HK-2 (cell line): Measurements from ENCODE around the gene ARPC1A.
"Not testable (repeated sequence)": the region's sequence is repeated elsewhere in the genome, so short reads cannot be mapped to it uniquely, and the experiment has no call there.

ENCODE experiments used
- DNase-seq: peaks from one replicate; pipeline ENCODE4 v3.0.0-alpha.2; 2018; ENCODE audit not compliant: unreplicated experiment

The ARPC1A gene

DNA sequence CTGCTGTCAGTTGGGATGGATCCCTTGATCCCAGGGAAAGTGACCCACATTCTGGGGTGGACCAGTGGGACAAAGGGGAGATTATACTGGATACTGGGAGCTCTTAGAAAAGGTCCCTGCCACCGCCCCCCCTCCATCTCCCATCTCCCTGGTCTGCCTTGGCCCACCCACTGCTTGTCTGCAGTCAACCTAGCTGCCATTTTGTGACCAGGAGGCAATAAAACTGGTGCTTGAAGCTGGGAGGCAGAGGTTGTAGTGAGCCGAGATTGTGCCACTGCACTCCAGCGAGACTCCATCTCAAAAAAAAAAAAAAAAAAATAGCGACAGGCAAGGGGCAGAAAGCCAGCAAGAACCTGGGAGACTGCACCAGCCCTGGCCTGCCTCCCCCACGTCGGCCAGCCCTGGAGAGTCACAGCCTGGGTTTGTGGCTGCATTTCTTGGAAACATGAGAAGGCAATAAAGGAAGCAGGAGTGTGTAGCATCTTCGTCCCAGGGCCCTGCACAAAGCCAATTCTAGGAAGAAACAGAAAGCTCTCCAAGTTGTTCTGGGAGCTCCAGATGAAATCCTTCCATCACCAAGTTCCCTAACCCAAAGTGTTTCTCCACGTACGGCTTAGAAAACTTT, 44.2 kb downstream of the ARPC1A start:
- DNase-seq: no peak

GRCh38 chr7:99371376-99371920, 45.8 kb downstream of the ARPC1A start:
- peak; percentile 69 for DNase-seq

DNA sequence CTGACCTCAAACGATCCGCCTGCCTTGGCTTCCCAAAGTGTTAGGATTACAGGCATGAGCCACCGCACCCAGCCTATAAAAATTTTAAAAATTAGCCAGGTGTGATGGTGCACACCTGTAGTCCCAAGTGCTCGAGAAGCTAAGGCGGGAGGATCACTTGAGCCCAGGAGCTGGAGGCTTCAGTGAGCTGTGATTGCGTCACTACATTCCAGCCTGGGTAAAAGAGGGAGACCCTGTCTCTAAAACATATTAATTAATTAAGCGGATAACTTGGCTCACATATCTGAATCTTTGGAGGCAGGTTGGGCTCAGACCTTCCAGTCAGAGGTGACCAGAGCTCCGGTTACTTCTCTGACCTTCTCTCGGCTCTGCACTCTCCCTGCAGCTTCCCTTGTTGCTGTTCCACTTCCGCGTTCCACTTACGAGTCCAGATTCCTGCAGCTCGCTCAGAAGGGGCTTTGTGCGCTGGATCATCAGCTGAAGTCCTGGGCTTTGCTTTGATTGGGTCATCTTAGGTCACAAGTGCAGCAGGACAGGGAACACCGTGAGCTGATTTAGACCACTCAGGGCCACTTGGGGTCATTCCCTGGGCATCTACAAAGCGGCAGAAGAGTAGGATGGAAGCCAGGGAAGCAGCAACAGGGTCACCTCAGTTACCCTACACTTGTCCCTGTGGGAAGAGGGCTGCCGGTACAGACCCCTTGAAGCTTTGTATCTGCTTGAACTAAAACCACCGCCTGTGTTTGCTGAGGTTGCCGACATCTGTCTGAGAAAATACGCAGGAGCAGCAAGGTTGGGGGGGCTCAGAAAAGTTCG, 46.8 kb downstream of the ARPC1A start:
- peak; percentile 65 for DNase-seq

DNA sequence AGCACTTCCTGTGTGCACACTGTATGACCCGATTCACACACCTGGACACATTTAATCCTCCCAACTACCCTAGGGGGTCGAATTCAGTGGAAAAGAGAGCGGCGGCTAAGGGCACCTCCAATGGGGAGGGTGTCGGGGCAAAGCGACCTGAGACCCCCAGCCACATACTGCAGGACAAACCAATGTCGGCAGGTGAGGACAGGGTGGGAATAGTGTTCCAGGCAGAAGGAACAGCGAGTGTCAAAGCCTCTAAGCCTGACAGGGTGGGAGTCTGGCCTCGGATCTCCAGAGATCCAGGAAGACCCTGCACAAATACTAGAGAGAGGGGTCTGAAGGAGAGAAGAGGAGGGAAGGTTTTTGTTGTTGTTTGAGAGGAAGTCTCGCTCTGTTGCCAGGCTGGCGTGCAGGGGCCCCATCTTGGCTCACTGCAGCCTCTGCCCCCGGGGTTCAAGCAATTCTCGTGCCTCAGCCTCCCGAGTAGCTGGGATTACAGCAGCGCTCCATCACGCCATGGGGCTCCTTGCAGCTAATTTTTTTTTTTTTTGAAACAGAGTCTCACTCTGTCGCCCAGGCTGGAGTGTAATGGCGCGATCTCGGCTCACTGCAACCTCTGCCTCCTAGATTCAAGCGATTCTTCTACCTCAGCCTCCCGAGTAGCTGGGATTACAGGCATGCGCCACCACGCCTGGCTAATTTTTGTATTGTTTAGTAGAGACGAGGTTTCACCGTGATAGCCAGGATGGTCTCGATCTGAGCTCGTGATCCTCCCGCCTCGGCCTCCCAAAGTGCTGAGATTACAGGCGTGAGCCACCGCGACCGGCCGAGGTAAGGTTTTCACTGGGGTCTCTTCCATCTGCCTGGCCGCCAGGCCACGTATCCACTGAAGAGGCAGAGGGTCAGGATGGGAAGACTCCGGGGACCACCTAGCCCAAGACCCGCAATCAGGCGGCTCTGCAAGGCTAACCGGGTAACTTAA, 47.7 kb downstream of the ARPC1A start:
- DNase-seq: no peak

GRCh38 chr7:99374111-99375064, 48.7 kb downstream of the ARPC1A start, which contains the start of gene ARPC1B:
Gene ARPC1B (plus strand): TSS chr7:99374730. CDS start chr7:99385715, 10,985 bp downstream.
- DNase-seq: peak; percentile 78

DNA sequence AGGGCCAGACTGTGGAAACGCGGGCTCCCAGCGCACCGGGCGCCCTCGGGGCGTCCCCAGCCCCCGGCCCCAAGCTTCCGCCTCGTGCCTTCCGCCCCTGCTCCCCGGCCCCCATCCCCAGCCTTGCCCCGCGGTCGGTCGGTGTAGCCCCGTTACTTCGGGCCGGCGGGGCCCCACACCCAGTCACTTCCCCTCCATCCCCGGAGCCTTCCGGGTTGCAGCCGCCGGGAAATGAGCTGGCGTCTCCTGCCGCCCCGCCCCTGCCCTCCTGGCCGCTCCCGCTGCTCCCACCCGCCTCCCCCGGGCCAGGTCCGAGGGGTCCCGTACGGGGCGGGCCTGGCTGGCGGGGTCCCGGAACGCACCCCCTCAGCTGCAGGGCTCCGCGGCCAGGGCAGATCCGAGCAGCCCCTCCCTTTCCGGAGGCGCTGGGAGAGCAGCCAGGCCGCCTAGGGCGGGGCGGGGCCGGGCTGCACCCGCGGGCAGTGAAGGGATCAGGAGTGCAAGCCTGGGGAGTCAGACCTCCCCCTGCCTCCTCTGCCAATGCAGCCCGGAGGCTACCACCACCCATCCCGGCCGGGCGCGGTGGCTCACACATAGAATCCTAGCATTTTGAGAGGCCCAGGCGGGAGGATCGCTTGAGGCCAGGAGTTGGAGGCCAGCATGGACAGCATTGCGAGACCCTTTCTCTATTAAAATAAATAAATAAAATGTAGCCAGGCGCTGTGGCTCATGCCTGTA, 49.5 kb downstream of the ARPC1A start:
- peak; percentile 85 for DNase-seq

GRCh38 chr7:99379043-99379577, 53.4 kb downstream of the ARPC1A start:
- peak; percentile 74 for DNase-seq

GRCh38 chr7:99379693-99380031, 54.0 kb downstream of the ARPC1A start:
- not testable (repeated sequence) for DNase-seq

DNA sequence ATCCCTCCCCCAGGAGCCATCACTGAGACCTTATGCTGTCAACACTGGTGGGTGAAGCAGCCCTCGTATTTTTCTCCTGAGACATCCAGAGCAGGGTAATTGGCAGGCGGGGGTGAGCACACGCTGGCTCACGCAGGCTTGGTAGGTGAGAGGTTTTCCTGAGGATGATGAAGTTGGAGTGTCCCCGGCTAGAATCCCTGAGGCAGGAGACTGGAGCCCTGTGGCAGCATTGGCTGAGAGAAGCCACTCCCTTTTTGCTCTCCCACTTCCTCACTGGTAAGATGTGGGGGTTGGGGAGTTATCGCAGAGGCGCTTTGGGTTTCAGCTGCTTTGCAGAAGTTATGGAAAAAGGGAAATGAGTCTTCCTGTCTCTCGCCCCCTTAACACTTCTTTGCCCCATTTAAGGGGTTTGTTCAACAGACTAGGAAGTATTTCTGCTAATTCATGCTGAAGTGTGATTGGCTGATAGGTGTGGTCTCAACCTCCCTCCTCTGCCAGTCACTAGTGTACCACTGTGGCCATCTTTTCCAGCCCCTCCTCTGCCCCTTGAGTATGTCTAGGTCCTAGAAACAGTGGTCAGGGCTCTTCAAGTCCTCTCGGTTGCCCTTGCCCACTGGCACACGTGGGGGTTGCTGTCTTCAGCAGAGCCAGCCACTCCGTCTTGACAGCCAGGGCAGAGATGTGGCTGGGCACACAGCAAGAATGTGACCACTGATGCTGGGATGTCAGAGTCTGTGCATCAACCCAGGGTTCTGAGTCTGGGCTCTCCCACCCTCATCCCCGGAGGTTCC, 54.5 kb downstream of the ARPC1A start:
- peak; percentile 84 for DNase-seq

DNA sequence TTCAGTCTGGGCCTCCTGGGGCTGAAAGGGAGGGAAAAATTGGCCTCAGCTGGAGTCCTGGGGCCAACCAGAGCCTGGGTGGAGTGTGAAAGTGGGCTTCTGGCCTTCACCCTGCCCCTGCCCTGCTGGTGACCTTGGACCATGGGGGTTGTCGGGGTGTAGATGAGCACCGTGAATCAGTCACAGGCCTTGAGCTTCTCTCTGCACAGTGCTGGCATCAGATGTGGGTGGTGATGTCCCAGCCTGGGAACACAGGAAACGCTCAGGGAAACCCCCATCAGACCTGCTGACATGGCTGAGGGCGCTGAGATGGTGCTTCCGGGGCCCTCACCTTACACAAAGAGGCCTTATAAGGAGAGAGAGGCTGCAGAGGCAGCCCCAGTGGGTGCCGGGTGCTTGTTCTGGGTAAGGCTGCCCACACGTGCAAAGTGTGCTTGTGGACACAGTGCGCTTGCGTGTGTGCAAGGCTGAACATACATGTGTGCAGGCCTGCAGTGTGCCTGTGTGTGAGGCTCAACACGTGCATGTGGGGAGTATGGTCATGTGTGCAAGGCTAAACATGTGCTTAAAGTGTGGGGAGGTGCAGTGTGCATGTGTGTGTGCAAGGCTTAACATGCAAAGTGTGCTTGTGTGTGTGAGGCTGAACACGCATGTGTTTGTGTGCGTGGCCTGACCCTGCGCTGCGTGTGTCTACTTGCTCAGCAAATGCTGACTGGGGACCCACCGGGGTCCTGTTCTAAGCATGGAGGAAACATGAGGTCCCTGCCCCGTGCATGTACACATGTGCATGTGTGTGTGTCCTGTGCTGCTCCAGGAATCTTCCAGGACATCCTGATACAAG, 55.3 kb downstream of the ARPC1A start:
- DNase-seq: peak; percentile 85

DNA sequence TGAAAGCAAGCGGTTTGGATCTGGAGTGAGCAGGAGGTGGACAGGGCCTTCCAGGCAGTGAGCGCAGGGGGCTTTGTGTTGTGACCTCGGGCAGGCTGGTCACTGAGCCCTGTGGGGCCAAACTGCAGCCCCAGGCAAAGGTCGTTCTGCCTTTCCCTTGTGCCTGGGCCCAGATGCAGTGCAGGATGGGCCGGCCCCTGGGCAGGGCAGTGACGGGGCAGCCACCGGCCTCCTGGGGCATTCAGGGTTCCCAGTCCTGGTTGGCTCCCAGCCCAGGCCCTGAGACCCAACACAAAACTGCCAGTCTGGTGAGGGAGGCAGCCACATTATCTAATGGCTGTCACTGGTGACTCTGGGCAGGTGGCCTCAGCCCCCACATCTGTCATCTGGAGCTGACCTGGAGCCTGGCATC, 56.0 kb downstream of the ARPC1A start:
- no peak for DNase-seq

- no peak for DNase-seq
Observed at GRCh38 chr7:99383203-99383602, 57.5 kb downstream of the ARPC1A start.

DNA sequence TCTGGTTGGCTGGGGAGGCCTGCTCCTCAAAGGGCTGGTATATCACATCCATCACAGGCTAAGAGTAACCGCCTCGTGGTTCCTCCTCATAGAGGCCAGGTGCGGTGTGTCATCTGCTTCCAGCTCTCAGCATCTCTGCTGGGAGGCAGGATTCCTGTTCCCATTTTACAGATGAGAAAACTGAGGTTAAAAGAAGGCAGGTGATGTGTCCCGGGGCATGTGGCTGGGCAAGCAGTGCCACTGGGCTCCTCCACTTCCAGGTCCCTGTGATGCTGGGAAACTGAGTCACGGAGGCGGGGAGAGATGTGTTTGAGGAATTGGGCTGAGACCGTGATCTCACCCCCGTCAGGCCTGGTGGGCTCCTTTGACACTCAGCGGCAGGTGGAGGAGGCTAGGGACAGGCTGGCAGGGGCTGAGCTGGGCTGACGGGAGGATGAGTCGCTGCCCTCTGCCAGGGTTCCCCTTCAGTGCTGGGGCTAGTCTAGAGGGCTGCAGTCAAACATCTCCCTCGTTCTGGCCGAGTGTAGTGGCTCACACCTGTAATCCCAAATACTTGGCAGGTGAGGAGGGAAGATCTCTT, 58.2 kb downstream of the ARPC1A start:
- DNase-seq: no peak

DNA sequence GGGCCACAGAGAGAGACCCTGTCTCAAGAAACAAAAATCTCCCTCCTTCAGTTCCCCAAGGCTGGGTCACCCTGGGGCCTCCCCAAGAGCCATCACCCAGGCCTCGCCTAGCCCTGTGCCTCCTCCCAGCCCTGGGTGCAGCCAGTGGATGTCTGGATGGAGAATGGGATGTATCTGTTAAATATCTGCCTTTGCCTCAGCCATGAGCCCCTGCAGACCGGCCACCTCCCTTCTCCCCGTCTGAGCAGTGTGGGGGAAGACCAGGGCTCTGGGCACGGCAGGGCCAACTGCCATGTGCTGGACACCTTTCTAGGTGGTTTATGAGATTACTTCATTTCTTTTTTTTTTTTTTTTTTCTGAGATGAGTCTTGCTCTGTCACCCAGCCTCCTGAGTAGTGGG, 58.8 kb downstream of the ARPC1A start:
- DNase-seq: no peak

GRCh38 chr7:99385564-99385963, 59.9 kb downstream of the ARPC1A start:
- no peak for DNase-seq

GRCh38 chr7:99386584-99387238, 61.0 kb downstream of the ARPC1A start:
- DNase-seq: no peak

DNA sequence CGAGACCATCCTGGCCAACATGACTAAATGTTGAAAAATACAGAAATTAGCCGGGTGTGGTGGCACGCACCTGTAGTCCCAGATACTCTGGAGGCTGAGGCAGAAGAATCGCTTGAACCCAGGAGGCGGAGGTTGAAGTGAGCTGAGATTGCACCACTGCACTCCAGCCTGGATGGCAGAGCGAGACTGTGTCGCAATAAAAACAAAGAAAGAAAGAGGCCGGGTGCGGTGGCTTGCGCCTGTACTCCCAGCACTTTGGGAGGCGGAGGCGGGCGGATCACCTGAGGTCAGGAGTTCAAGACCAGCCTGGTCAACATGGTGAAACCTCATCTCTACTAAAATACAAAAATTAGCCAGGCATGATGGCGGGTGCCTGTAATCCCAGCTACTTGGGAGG, 61.5 kb downstream of the ARPC1A start:
- not testable (repeated sequence) for DNase-seq
